NT2/D1 (cell line): Measurements from ENCODE around the gene STX8.

Experiments
- DNase-seq: peaks from one replicate; pipeline ENCODE4 v3.0.0-alpha.2; 2011; ENCODE audit warnings: low read depth, low spot score
- H3K27me3 ChIP-seq: 2 replicates; pipeline ENCODE4 v1.6.0; 2011; ENCODE audit warnings: mild to moderate bottlenecking; ENCODE audit not compliant: insufficient read length, insufficient read depth
- H3K36me3 ChIP-seq: 2 replicates; pipeline ENCODE4 v1.6.1; 2011; ENCODE audit warnings: mild to moderate bottlenecking, low read length, mixed read lengths; ENCODE audit not compliant: insufficient read depth, insufficient read length
- H3K4me1 ChIP-seq: 2 replicates; pipeline ENCODE4 v1.5.1; 2011; ENCODE audit not compliant: insufficient read depth, insufficient read length
- H3K4me3 ChIP-seq: 2 replicates; pipeline ENCODE4 v1.5.1; 2011; ENCODE audit warnings: low read depth; ENCODE audit not compliant: insufficient read length
- H3K9ac ChIP-seq: 2 replicates; pipeline ENCODE4 v1.6.0; 2011; ENCODE audit warnings: low read depth; ENCODE audit not compliant: insufficient read length
- H3K9me3 ChIP-seq: 2 replicates; pipeline ENCODE4 v1.5.1; 2011; ENCODE audit warnings: mild to moderate bottlenecking, low read length; ENCODE audit not compliant: insufficient read depth
- SUZ12 ChIP-seq: IDR thresholded peaks from 2 replicates; pipeline ENCODE4 v1.6.1; 2011; ENCODE audit not compliant: insufficient read length, insufficient read depth; ENCODE audit errors: extremely low read depth
- YY1 ChIP-seq: IDR thresholded peaks from 2 replicates; pipeline ENCODE4 v1.6.1; 2011; ENCODE audit not compliant: insufficient read length, insufficient read depth
- ZNF274 ChIP-seq: IDR thresholded peaks from 2 replicates; pipeline ENCODE4 v1.6.1; 2011; ENCODE audit warnings: mild to moderate bottlenecking, low read depth, low read length

STX8 gene

DNA sequence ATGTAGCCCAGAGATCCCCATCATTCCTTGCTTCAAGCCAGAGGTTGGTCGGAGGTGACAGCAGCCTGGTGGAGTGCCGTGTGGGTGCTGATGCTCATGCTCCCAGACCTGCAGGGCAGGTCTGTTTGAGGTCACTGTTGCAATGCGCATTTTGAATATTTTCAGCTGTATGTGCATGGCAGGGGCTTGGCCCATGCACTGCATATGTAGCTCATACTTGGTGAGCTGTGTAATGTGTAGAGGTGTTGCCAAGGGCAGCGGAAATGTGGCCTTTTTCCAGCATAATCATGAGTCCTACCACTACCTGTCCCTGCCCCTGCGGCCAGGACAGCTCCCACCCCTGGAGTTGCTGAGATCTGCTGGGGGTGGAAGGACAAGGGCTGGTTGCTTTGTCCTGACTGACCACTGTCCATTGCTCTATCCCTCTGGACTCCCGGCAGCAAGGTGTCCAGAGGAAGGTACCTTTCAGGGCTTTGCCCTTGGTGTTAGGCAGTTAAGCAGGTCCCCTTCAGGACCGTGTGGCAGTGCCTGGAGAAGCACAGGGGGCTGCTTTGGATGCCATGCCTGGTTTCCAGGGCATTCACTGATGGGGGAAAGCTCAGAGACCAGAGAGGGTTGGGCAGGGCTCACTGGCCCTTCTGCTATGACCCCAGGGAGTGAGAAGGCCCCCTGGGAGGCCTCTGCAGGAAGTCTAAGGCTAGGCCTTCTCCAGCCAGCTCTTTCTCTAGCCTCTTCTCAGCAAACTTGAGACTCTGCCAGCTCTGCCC, 339.2 kb downstream of the STX8 start:
- DNase-seq = no peak
- peaks cover 19% of the 10 kb centered on the region for H3K4me1 ChIP-seq
- no peak overlapping the region for H3K9ac ChIP-seq
- no peaks in the 10 kb centered on the region for H3K36me3 ChIP-seq
- TF ChIP-seq ZNF274 (no peak), YY1 (no peak), SUZ12 (no peak)
- peaks cover 8% of the 10 kb centered on the region for H3K27me3 ChIP-seq
- H3K9me3 ChIP-seq = no peaks in the 10 kb centered on the region
- no peak overlapping the region for H3K4me3 ChIP-seq

- peaks cover 8% of the 10 kb centered on the region for H3K27me3 ChIP-seq
- no peak for TF ChIP-seq YY1
- TF ChIP-seq ZNF274 = no peak
- no peak for DNase-seq
Measured at GRCh38 chr17:9235346-9235745, 340.3 kb downstream of the STX8 start.

DNA sequence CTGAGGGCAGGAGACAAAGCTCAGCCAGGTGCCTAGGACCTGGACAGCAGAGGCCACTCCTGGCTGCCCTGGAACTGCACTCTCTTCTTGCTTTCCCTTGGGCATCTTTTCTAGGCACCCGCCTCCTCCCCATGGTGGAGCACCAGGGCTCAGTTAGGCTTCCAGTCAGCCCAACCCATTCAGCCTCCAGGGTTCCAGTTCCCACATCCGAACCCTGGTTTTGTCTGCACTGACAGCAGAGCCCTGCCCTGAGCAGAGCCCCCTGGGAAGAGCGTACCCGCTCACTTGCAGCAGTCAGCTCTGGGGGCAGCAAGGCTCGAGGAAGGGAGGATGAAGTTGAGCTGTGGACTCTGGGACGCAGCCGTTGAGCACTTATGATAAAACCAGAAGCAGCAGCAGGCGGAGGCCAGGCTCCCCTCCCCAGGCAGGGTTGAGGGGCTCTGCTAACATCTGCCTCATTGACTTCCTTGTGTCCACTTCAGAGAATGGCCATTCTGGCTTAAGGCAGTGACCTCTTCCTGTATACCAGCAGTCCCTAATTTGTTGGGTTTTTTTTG, 341.2 kb downstream of the STX8 start:
- Histone ChIP-seq H3K4me1 (peaks cover 7% of the 10 kb centered on the region), H3K36me3 (no peaks in the 10 kb centered on the region), H3K27me3 (peaks cover 8% of the 10 kb centered on the region), H3K9me3 (no peaks in the 10 kb centered on the region), H3K4me3 (no peak overlapping the region), H3K9ac (no peak overlapping the region)
- DNase-seq = no peak
- no peak for TF ChIP-seq ZNF274
- no peak for TF ChIP-seq YY1
- TF ChIP-seq SUZ12 = no peak

More at GRCh38 chr17:9235346-9235745, 340.3 kb downstream of the STX8 start:
- Histone ChIP-seq H3K4me3 (no peak overlapping the region), H3K9me3 (no peaks in the 10 kb centered on the region), H3K36me3 (no peaks in the 10 kb centered on the region), H3K9ac (no peak overlapping the region), H3K4me1 (peaks cover 11% of the 10 kb centered on the region)

DNA sequence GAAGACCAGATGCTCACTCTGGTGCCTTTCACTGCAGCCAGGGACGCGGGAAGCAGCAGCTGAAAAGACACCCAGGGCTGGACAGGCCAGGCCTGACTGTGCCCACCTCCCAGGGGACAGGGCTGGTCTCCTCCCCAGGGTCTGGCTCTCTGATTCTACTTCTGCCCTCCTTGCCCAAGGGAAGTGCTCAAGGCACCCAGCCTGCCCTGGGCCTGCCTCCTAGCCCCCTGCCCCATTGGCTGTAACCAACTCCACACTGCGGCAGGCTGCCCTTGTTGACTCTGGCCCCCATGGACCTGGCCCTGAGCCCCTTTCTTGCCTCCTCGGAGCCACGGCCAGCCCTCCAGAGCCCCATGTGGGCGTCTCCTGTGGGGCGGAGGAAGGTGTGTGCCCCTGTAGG, 341.9 kb downstream of the STX8 start:
- no peak overlapping the region for H3K4me3 ChIP-seq
- no peak for TF ChIP-seq SUZ12
- no peak for TF ChIP-seq ZNF274
- no peak for TF ChIP-seq YY1
- H3K4me1 ChIP-seq = peaks cover 2% of the 10 kb centered on the region
- DNase-seq = no peak
- H3K27me3 ChIP-seq = peaks cover 2% of the 10 kb centered on the region
- H3K9ac ChIP-seq = no peak overlapping the region
- H3K9me3 ChIP-seq = no peaks in the 10 kb centered on the region
- no peaks in the 10 kb centered on the region for H3K36me3 ChIP-seq

- H3K9me3 ChIP-seq = no peaks in the 10 kb centered on the region
- DNase-seq = no peak
- H3K4me1 ChIP-seq = peaks cover 2% of the 10 kb centered on the region
- TF ChIP-seq ZNF274 (no peak), SUZ12 (no peak), YY1 (no peak)
- no peaks in the 10 kb centered on the region for H3K36me3 ChIP-seq
- H3K9ac ChIP-seq = no peak overlapping the region
- H3K27me3 ChIP-seq = no peaks in the 10 kb centered on the region
- no peak overlapping the region for H3K4me3 ChIP-seq
Measured at GRCh38 chr17:9233271-9233599, 342.4 kb downstream of the STX8 start.

DNA sequence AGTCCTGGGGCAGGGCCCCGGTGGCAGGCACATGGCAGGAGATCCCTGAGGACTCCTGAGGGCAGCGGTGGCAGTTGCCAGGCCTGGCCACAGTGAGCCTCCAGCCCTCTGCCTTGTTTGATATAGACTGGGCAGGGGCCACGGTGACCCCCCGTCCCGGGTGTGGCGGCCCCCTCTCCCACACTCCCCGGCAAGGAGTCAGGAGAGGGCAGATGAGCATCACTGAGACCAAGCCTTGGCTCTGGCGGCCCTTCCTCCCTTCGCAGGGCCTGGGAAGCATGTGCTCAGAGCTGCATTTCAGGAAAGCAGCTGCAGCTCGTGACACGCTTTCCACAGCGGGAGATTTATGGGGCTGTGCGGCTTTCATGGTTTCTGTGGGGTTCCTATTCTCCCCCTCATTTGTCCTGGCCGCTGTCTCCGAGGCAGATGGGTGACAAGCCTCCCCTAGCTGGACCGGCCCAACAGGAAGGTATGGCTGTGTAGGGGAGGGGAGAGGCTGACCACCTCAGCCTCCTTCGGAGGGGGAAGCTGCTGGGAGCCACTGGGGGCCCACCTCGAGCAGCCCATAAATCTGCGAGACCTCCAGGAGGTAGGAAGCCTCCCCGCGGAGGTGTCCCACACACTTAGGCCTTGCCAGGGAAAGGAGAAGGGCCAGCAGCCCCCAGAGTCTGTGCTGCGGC, 342.9 kb downstream of the STX8 start:
- Histone ChIP-seq H3K9ac (no peak overlapping the region), H3K4me1 (peaks cover 2% of the 10 kb centered on the region), H3K4me3 (no peak overlapping the region), H3K36me3 (no peaks in the 10 kb centered on the region), H3K9me3 (no peaks in the 10 kb centered on the region), H3K27me3 (no peaks in the 10 kb centered on the region)
- DNase-seq = no peak
- TF ChIP-seq SUZ12 (no peak), ZNF274 (no peak), YY1 (no peak)

- peaks cover 2% of the 10 kb centered on the region for H3K4me1 ChIP-seq
- TF ChIP-seq ZNF274 = no peak
- no peak for TF ChIP-seq YY1
- no peak for TF ChIP-seq SUZ12
Measured at GRCh38 chr17:9232155-9232475, 343.5 kb downstream of the STX8 start.

More at GRCh38 chr17:9232155-9232475, 343.5 kb downstream of the STX8 start:
- Histone ChIP-seq H3K27me3 (no peaks in the 10 kb centered on the region), H3K36me3 (no peaks in the 10 kb centered on the region), H3K4me3 (no peak overlapping the region), H3K9ac (no peak overlapping the region), H3K9me3 (no peaks in the 10 kb centered on the region)
- DNase-seq = no peak
